Astrocyte of the cerebellum (primary cell): ENCODE measurements around the gene CNTN6.

Experiments used
- DNase-seq: peaks from one replicate; pipeline ENCODE4 v3.0.0-alpha.2; 2011; ENCODE audit warnings: low read depth
- H3K4me3 ChIP-seq: 2 replicates; pipeline ENCODE4 v1.5.1; 2011; ENCODE audit warnings: mild to moderate bottlenecking, low read depth, low read length, moderate library complexity
- in situ Hi-C: cut with HindIII; loops from 2 replicates; pipeline ENCODE4 v1.10.0; 2017; ENCODE audit warnings: low sequenced_read_pairs
- TF ChIP-seq, protein P1 (sequence below): IDR thresholded peaks from 2 replicates; pipeline ENCODE4 v1.5.1; 2012; ENCODE audit warnings: low read length, low read depth, moderate library complexity, mild to moderate bottlenecking; ENCODE audit errors: missing control alignments

The CNTN6 gene

GRCh38 chr3:1406250-1406649, 313.4 kb downstream of the CNTN6 start:
- TF ChIP-seq, protein P1, sequence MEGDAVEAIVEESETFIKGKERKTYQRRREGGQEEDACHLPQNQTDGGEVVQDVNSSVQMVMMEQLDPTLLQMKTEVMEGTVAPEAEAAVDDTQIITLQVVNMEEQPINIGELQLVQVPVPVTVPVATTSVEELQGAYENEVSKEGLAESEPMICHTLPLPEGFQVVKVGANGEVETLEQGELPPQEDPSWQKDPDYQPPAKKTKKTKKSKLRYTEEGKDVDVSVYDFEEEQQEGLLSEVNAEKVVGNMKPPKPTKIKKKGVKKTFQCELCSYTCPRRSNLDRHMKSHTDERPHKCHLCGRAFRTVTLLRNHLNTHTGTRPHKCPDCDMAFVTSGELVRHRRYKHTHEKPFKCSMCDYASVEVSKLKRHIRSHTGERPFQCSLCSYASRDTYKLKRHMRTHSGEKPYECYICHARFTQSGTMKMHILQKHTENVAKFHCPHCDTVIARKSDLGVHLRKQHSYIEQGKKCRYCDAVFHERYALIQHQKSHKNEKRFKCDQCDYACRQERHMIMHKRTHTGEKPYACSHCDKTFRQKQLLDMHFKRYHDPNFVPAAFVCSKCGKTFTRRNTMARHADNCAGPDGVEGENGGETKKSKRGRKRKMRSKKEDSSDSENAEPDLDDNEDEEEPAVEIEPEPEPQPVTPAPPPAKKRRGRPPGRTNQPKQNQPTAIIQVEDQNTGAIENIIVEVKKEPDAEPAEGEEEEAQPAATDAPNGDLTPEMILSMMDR, result no peak
- in situ Hi-C loops, result no loop called here
- H3K4me3 ChIP-seq, result no peak overlapping the region
- DNase-seq, result no peak

- no peak for DNase-seq
- no peak overlapping the region for H3K4me3 ChIP-seq
- TF ChIP-seq, protein P1, result no peak
- in situ Hi-C loops, result no loop called here
Observed at GRCh38 chr3:1421577-1421976, 328.8 kb downstream of the CNTN6 start.

DNA sequence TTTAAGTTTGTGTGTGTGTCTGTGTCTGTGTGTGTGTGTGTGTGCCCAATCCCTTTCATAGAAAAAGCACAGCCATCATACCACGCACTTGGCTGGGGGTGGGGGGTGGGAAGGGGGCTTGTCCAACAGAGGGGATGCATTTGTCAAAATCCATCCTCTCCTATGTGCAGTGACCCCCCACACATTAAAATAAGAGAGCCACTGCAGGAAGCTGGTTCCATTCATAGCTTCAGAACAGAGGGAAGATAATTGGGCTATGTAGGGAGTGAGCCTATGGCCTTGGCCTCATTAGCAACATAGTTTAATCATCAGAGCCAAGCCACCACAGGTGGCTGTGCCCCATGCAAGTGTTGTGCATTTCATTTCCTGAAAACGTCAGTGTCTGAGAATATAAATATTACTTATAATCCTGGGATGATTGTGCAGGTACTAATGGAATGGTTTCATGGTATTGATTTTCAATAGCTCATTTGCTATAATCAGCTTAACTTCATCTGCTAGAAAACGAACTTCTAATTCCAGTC, 330.8 kb downstream of the CNTN6 start:
- no peak for DNase-seq
- TF ChIP-seq, protein P1, result no peak
- no peak overlapping the region for H3K4me3 ChIP-seq
- in situ Hi-C loops, result no loop called here

DNA sequence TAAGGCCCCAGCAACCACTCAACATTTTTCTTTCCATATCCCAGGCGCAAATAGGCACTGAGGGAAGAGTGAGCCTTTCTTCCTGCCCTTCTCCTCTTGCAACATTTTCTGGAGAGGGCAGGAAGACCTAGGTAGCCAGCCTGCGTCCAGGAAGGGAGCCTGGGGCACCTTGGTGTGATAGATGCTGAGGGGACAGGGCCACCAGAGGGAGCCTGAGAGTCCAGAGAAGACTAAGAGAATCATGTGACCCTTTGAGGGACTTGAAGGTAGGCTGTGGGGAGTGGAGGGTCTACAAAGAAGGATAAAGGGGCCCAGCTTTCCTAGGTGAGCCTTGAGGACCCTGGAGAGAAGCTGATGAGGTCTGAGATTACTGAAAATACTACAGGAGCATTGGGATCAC, 346.6 kb downstream of the CNTN6 start:
- in situ Hi-C loops, result no loop called here
- TF ChIP-seq, protein P1, result peak; percentile 4
- DNase-seq, result no peak

GRCh38 chr3:1442271-1442670, 349.4 kb downstream of the CNTN6 start:
- in situ Hi-C loops, result no loop called here
- no peak for DNase-seq
- no peak overlapping the region for H3K4me3 ChIP-seq
- TF ChIP-seq, protein P1, result no peak

More for the DNA sequence above, 346.6 kb downstream of the CNTN6 start:
- no peak overlapping the region for H3K4me3 ChIP-seq

DNA sequence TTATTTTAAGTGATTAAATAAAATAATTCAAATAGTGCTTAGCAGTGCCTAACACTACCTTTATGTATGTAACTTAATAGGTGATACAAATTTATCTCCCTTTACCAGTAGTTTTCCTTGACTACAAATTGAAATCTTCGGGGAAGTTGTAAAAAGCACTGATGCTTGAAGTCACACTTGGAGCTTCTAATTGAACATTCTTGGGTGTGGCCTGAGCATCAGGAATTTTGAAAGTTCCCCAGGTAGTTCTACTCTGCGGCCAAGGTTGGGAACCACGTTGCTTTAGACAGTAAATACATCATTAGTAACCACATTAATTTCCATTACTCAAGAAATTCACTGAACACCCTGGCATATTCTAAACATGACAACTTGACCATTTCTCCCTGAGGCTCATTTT, 351.4 kb downstream of the CNTN6 start:
- TF ChIP-seq, protein P1, result no peak
- in situ Hi-C loops, result no loop called here
- no peak overlapping the region for H3K4me3 ChIP-seq
- no peak for DNase-seq

DNA sequence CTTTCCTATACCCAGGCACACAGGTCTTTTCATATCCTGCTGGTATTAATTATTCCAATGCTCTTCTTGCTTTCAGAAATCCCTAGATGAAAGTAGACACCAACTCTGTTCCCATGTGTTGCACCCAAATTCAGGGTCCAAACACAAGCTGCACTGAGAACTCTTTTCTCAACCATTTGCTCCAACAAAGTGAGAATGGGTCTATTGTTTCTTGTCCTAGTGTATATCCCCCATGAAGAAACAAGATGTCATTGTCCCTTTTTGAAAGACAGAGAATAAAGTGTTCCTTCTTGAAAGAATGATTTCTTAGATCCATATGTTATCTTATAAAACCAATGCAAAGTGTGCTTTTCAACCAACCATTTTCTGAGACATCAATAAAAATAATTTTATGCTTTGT, 353.7 kb downstream of the CNTN6 start:
- DNase-seq, result no peak
- TF ChIP-seq, protein P1, result no peak
- no peak overlapping the region for H3K4me3 ChIP-seq
- in situ Hi-C loops, result no loop called here
